GM12878 (cell line): Measurements from ENCODE around the gene MAP1LC3A. TPM values are rescaled to one million over a fixed set of nuclear protein-coding genes. Genes with fewer than 3 reads are reported as not detected.

Experiments
- ATAC-seq: fragments of 200-7000 bp; cut with Tn5 transposase; 3 replicates; pipeline ENCODE4 v1.9.1; 2020; ENCODE audit warnings: mild to moderate bottlenecking, moderate library complexity
- BruUV-seq: library from RNA; stranded (reverse); fragments of 400-500 nt; replicated peaks from 2 replicates; lab custom pipeline; 2021; lab: Mats Ljungman, UMichigan
- CTCF ChIA-PET: fragments of 300-600 bp; sonication (Branson Sonifier 250); formaldehyde crosslinking; extraction: SDS; loops from one replicate; lab custom pipeline; 2021; ENCODE audit warnings: inconsistent platforms; lab: Yijun Ruan, JAX
- POLR2A ChIA-PET: fragments of 350-600 bp; formaldehyde crosslinking; extraction: SDS; loops from one replicate; lab custom pipeline; 2021; ENCODE audit warnings: inconsistent platforms; lab: Charles Lee
- RAD21 ChIA-PET: fragments of 300-600 bp; sonication (Branson Sonifier 250); formaldehyde crosslinking; loops from one replicate; lab custom pipeline; 2023; ENCODE audit warnings: antibody characterized with exemption; ENCODE audit not compliant: unreplicated experiment; lab: Charles Lee
- SMC1A ChIA-PET: fragments of 300-600 bp; sonication (Branson Sonifier 250); formaldehyde crosslinking; loops from one replicate; lab custom pipeline; 2023; ENCODE audit not compliant: unreplicated experiment, uncharacterized antibody; lab: Charles Lee
- DNase-seq: peaks from one replicate; pipeline ENCODE4 v3.0.0-alpha.2; 2011; ENCODE audit warnings: low read depth, low spot score
- FAIRE-seq: peaks from 3 replicates; lab custom pipeline; 2011; peaks lifted over from hg19 to GRCh38; lab: Jason Lieb, UNC
- H2AFZ ChIP-seq: 2 replicates; pipeline ENCODE4 v1.6.0; 2011; ENCODE audit warnings: low read depth, low read length, control low read depth; ENCODE audit not compliant: control insufficient read depth
- H3K27ac ChIP-seq: 2 replicates; pipeline ENCODE4 v1.5.1; 2011; ENCODE audit warnings: control low read depth; ENCODE audit not compliant: control insufficient read depth, insufficient read depth
- H3K27me3 ChIP-seq, 2 experiments: replicated peaks in 1 of 2; 2 replicates each; pipeline versions ENCODE4 v1.6.0 to v1.6.1; 2011; ENCODE audit warnings: low read length in 1 of 2; ENCODE audit not compliant: control insufficient read depth in 2 of 2, insufficient read depth in 2 of 2
- H3K36me3 ChIP-seq, 2 experiments: 2 replicates each; pipeline ENCODE4 v1.5.1; 2011; ENCODE audit warnings: low read length in 1 of 2; ENCODE audit not compliant: control insufficient read depth in 2 of 2, insufficient read depth in 2 of 2
- H3K4me1 ChIP-seq: 2 replicates; pipeline ENCODE4 v1.6.1; 2011; ENCODE audit warnings: mild to moderate bottlenecking, low read length, moderate library complexity, mixed read lengths; ENCODE audit not compliant: control insufficient read depth, insufficient read depth
- H3K4me2 ChIP-seq: 2 replicates; pipeline ENCODE4 v1.6.0; 2011; ENCODE audit warnings: control low read depth; ENCODE audit not compliant: control insufficient read depth, insufficient read depth
- H3K4me3 ChIP-seq: fragments of 200-600 bp; sonication (generic); 2 replicates; pipeline ENCODE4 v1.5.1; 2016
- H3K79me2 ChIP-seq: 2 replicates; pipeline ENCODE4 v1.6.0; 2011; ENCODE audit warnings: low read length; ENCODE audit not compliant: control insufficient read depth, insufficient read depth
- H3K9ac ChIP-seq: 2 replicates; pipeline ENCODE4 v1.8.0; 2011; ENCODE audit warnings: low read length, control low read depth, mixed read lengths; ENCODE audit not compliant: control insufficient read depth, insufficient read depth
- H3K9me3 ChIP-seq: replicated peaks from 3 replicates; pipeline ENCODE4 v1.5.1; 2011; ENCODE audit warnings: mild to moderate bottlenecking, low read length; ENCODE audit not compliant: control insufficient read depth, insufficient read depth
- H4K20me1 ChIP-seq: 2 replicates; pipeline ENCODE4 v1.6.0; 2011; ENCODE audit not compliant: control insufficient read depth, insufficient read depth
- CHD2 ChIP-seq: IDR thresholded peaks from 2 replicates; pipeline ENCODE4 v1.6.1; 2011; ENCODE audit warnings: low read depth, low read length, improper control_type of control experiment, borderline replicate concordance
- E2F8 ChIP-seq: fragments of 450-650 bp; IDR thresholded peaks from 2 replicates; pipeline ENCODE4 v1.6.1; 2018; ENCODE audit warnings: mild to moderate bottlenecking, low read depth, moderate library complexity; ENCODE audit not compliant: partially characterized antibody
- IRF4 ChIP-seq: IDR thresholded peaks from 2 replicates; pipeline ENCODE4 v1.6.1; 2011; ENCODE audit warnings: low read depth, low read length
- KDM1A ChIP-seq: fragments of 200-600 bp; sonication (generic); IDR thresholded peaks from 2 replicates; pipeline ENCODE4 v1.6.1; 2016; ENCODE audit warnings: borderline replicate concordance
- MXI1 ChIP-seq: fragments of 150-350 bp; IDR thresholded peaks from 2 replicates; pipeline ENCODE4 v1.6.1; 2011; ENCODE audit warnings: low read depth, mild to moderate bottlenecking, inconsistent platforms, low read length, improper control_type of control experiment
- NR2C1 ChIP-seq: fragments of 450-650 bp; IDR thresholded peaks from 2 replicates; pipeline ENCODE4 v1.6.1; 2017; ENCODE audit warnings: antibody characterized with exemption, mild to moderate bottlenecking, moderate library complexity
- POLR2AphosphoS2 ChIP-seq: IDR thresholded peaks from 2 replicates; pipeline ENCODE4 v1.6.1; 2011; ENCODE audit warnings: low read depth, mild to moderate bottlenecking, low read length, improper control_type of control experiment, moderate library complexity
- RFX5 ChIP-seq: IDR thresholded peaks from 2 replicates; pipeline ENCODE4 v1.6.1; 2011; ENCODE audit warnings: low read depth, low read length, improper control_type of control experiment
- RUNX3 ChIP-seq: IDR thresholded peaks from 2 replicates; pipeline ENCODE4 v1.6.1; 2012; ENCODE audit warnings: low read length, inconsistent platforms
- WRNIP1 ChIP-seq: IDR thresholded peaks from 2 replicates; pipeline ENCODE4 v1.6.1; 2011; ENCODE audit warnings: low read depth, low read length, improper control_type of control experiment, borderline replicate concordance
- ZNF622 ChIP-seq: fragments of 450-650 bp; IDR thresholded peaks from 2 replicates; pipeline ENCODE4 v1.6.1; 2017; ENCODE audit warnings: mild to moderate bottlenecking, inconsistent platforms
- WGBS: methylation state at CpG from one replicate; pipeline ENCODE4 v1.1.6; 2016; ENCODE audit warnings: low lambda C conversion rate; ENCODE audit not compliant: insufficient replicate concordance, insufficient coverage; ENCODE audit errors: missing lambda C conversion rate; 5-methylcytosine and 5-hydroxymethylcytosine counted together
- in situ Hi-C: fragments of 300-500 bp; cut with MboI; formaldehyde crosslinking; loops from 9 replicates; pipeline ENCODE4 v1.14.3; 2018; ENCODE audit warnings: mixed read lengths
- intact Hi-C: fragments of 100-400 bp; cut with micrococcal nuclease; formaldehyde crosslinking; loops from one replicate; pipeline ENCODE4 v1.14.2; 2022; ENCODE audit not compliant: unreplicated experiment
- polyA plus RNA-seq, 11 experiments: library from polyadenylated mRNA; depleted of rRNA in 4 of 11; unstranded in 6 of 11; stranded (reverse) in 5 of 11; fragments of >200 nt; fragmentation: Nextera tagmentation in 4 of 11; fragmentation: Illumina TruSeq in 1 of 11; extraction: Ambion mirVana in 4 of 11; extraction: Trizol in 1 of 11; gene quantifications; 1 replicate in 1 of 11; 2 replicates in 10 of 11; pipeline versions ENCODE4 v1.2.1 to v1.2.3, GENCODE V29; 2011 to 2016; ENCODE audit warnings: inconsistent platforms in 2 of 11, missing spikeins in 2 of 11, low read depth in 1 of 11
- total RNA-seq, 4 experiments: library from RNA; depleted of rRNA in 3 of 4; stranded (reverse); fragments of >200 nt in 3 of 4; fragmentation: Illumina TruSeq in 1 of 4; extraction: Trizol in 1 of 4; gene quantifications; 2 replicates each; pipeline versions ENCODE4 v1.2.1 to v1.2.3, GENCODE V29; 2013 to 2021
- TF ChIP-seq, protein P1 (sequence below): fragments of 150-350 bp; IDR thresholded peaks from 2 replicates; pipeline ENCODE4 v1.6.1; 2016; ENCODE audit warnings: low read depth, low read length

MAP1LC3A gene
- total and polyA plus RNA-seq, 10 of the 15 experiments (the other 5 are each of a cell fraction or from before 2014, with no cell fraction given) = 0.27 to 1.2 (median 0.39) TPM; not detected in 4

DNA sequence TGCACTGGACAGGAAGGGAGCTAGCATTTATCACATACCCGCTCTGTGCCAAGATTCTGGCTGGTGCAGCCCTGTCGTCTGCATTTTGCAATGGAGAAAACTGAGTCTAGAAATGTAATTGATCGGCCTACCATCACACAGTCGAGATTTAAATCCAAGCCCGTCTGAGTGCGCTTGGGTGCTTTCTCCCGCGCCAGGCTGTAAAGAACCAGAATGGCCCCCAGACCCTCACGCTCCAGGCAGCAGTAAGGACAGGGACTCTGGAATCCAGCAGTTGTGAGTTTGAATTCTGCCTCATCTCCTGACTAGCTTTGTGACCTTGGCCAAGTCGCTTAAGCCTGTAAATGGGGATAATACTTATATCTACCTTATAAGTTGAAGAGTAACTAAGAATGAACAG, 31.5 kb upstream of the MAP1LC3A start:
- intact Hi-C loops (loop anchor here (10.0 kb wide), 1 partner anchor 332 kb away; no protein-coding TSS in a partner anchor), in situ Hi-C loops (no loop called here)
- Histone ChIP-seq H4K20me1 (no peaks in the 10 kb centered on the region), H3K79me2 (peaks cover 14% of the 10 kb centered on the region), H3K9me3 (no peaks in the 10 kb centered on the region), H3K9ac (no peak overlapping the region), H2AFZ (no peak overlapping the region), H3K36me3 (peaks cover 19 to 20% of the 10 kb centered on the region in 2 experiments), H3K4me3 (no peak overlapping the region), H3K4me1 (peaks cover 5% of the 10 kb centered on the region), H3K27me3 (no peaks in the 10 kb centered on the region), H3K4me2 (no peak overlapping the region), H3K27ac (no peak overlapping the region)
- BruUV-seq = no TSS peak
- SMC1A ChIA-PET = interaction anchor here (1.2 kb wide), 1 partner anchor 214 kb away, joined by 6 read pairs; no protein-coding TSS in a partner anchor
- TF ChIP-seq RUNX3 (no peak), CHD2 (no peak), ZNF622 (no peak), MXI1 (no peak), RFX5 (no peak)
- RAD21 ChIA-PET = no interaction called here
- ATAC-seq (no peak), DNase-seq (no peak), FAIRE-seq (no peak)
- CTCF ChIA-PET = interaction anchor here (6.2 kb wide), 1 partner anchor 213 kb away, joined by 57 read pairs; no protein-coding TSS in a partner anchor
- 98% methylated on average over 10 of the region's 10 CpGs for WGBS
- POLR2A ChIA-PET = no interaction called here

- Histone ChIP-seq H3K4me2 (no peak overlapping the region), H3K36me3 (peaks cover 22 to 26% of the 10 kb centered on the region in 2 experiments), H3K27ac (no peak overlapping the region), H3K9ac (no peak overlapping the region), H3K9me3 (no peaks in the 10 kb centered on the region), H3K4me1 (no peaks in the 10 kb centered on the region), H3K4me3 (no peak overlapping the region), H3K27me3 (no peaks in the 10 kb centered on the region), H2AFZ (no peak overlapping the region), H4K20me1 (no peaks in the 10 kb centered on the region), H3K79me2 (peaks cover 3% of the 10 kb centered on the region)
- ChIA-PET SMC1A (no interaction called here), RAD21 (no interaction called here), POLR2A (no interaction called here), CTCF (no interaction called here)
- intact Hi-C loops (loop anchor here (10.0 kb wide), 1 partner anchor 334 kb away; no protein-coding TSS in a partner anchor), in situ Hi-C loops (no loop called here)
- BruUV-seq = no TSS peak
- 86% methylated on average over 5 of the region's 5 CpGs for WGBS
- FAIRE-seq = no peak
- DNase-seq = no peak
- no peak for ATAC-seq
- no peak for TF ChIP-seq NR2C1
- no peak for TF ChIP-seq WRNIP1
- no peak for TF ChIP-seq CHD2
- TF ChIP-seq POLR2AphosphoS2 = no peak
- no peak for TF ChIP-seq IRF4
- TF ChIP-seq E2F8 = no peak
- TF ChIP-seq, protein P1, sequence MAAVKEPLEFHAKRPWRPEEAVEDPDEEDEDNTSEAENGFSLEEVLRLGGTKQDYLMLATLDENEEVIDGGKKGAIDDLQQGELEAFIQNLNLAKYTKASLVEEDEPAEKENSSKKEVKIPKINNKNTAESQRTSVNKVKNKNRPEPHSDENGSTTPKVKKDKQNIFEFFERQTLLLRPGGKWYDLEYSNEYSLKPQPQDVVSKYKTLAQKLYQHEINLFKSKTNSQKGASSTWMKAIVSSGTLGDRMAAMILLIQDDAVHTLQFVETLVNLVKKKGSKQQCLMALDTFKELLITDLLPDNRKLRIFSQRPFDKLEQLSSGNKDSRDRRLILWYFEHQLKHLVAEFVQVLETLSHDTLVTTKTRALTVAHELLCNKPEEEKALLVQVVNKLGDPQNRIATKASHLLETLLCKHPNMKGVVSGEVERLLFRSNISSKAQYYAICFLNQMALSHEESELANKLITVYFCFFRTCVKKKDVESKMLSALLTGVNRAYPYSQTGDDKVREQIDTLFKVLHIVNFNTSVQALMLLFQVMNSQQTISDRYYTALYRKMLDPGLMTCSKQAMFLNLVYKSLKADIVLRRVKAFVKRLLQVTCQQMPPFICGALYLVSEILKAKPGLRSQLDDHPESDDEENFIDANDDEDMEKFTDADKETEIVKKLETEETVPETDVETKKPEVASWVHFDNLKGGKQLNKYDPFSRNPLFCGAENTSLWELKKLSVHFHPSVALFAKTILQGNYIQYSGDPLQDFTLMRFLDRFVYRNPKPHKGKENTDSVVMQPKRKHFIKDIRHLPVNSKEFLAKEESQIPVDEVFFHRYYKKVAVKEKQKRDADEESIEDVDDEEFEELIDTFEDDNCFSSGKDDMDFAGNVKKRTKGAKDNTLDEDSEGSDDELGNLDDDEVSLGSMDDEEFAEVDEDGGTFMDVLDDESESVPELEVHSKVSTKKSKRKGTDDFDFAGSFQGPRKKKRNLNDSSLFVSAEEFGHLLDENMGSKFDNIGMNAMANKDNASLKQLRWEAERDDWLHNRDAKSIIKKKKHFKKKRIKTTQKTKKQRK = no peak
- no peak for TF ChIP-seq KDM1A
These were observed 29.6 kb upstream of the MAP1LC3A start for GRCh38 chr20:34528921-34529297.
